ENCODE measurements around the gene NPAS3.

NPAS3 gene

DNA sequence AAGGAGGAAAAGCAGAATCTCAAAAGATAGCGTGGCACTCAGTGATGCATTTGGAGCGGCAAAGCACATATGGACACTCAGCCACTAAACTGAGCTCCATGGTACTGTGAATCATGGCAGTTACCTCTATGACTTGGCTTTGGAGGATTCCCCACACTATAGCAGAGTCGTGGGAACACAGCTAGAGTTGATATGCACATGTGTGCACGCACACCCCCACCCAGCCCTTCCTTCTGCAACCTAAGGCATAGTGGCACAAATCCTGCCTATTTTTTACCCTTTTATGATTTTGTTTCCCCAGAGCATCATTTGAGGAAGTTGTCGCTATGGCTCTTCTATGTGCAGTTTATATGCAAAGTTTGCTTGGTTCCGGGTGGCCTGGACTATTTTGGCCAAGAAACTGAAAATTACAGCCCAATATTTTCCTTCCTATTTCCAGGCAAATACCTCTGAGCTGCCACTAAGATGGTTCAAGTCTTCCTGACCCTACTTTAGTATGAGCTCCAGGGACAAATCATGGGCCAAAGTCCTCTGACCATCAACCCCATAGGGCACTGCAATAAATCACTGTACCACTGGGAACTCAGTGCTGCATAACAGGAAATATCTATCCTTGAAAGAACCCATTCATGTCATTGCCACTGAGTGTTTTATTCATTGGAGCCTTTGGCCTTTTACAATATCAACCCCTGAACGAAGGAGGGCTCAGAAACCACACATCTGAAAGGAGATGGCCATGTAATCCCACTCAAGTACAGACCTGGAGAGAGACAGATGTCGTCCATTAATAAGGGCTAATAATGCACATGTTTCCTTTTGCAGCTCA, 834.7 kb downstream of the NPAS3 start:
- H3K27ac ChIP-seq: no peak overlapping the region
- TF ChIP-seq, protein P1, sequence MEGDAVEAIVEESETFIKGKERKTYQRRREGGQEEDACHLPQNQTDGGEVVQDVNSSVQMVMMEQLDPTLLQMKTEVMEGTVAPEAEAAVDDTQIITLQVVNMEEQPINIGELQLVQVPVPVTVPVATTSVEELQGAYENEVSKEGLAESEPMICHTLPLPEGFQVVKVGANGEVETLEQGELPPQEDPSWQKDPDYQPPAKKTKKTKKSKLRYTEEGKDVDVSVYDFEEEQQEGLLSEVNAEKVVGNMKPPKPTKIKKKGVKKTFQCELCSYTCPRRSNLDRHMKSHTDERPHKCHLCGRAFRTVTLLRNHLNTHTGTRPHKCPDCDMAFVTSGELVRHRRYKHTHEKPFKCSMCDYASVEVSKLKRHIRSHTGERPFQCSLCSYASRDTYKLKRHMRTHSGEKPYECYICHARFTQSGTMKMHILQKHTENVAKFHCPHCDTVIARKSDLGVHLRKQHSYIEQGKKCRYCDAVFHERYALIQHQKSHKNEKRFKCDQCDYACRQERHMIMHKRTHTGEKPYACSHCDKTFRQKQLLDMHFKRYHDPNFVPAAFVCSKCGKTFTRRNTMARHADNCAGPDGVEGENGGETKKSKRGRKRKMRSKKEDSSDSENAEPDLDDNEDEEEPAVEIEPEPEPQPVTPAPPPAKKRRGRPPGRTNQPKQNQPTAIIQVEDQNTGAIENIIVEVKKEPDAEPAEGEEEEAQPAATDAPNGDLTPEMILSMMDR (conservative IDR thresholded peaks at IDR 0.05): no peak

DNA sequence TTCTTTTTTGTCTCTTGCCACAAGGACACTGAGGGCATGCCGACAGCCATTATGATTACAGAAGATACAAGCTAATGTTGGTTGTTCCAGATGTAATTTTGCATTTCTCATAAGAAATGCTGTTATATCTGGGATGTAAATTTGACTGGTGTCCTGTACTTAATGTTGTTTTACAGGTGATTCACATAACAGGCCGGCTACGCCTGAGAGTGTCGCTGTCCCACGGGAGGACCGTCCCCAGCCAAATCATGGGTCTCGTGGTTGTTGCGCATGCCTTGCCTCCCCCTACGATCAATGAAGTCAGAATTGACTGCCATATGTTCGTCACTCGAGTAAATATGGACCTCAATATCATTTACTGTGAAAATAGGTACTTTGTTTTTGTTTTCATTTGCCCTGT, 835.5 kb downstream of the NPAS3 start:
- TF ChIP-seq, protein P1 (conservative IDR thresholded peaks at IDR 0.05): no peak
- no peak overlapping the region for H3K27ac ChIP-seq

DNA sequence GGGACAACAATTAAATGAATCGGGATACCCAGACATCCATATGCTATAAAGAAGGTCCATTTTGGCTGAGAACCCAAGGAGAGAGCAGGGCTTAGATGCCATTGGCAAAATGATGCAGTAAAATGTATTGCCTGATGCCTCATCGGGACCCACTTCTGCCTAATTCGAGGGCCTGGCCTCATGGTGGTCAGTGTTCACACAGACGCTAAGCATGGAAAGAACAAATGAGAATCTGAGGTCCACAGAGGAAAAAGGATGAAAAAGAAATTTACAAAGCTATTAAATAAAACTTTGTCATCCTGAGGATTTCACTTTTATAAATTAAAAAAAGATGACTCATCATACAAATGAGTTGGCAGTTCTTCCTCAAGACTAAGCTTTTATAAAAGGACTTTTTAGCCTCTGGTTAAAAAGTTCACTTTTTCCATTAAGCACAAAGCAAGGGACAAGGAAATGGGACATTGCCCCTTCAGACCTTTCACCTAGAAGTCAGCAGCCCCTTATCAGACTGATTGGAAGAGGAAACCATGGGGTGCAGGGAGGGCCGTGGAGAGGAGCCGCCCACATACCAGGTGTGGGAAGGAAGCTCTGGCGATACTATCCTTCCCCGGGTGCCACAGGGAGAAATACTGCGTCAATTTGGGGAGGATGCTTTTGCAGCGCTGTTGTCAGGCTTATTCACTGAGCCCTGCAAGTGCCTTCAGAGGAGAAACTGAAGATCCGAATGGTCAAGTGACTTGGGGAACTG, 836.2 kb downstream of the NPAS3 start:
- TF ChIP-seq, protein P1 (conservative IDR thresholded peaks at IDR 0.05): no peak
- no peak overlapping the region for H3K27ac ChIP-seq

- TF ChIP-seq, protein P1 (conservative IDR thresholded peaks at IDR 0.05): no peak
- no peak overlapping the region for H3K27ac ChIP-seq
Observed at GRCh38 chr14:33776871-33777270, 838.2 kb downstream of the NPAS3 start.

DNA sequence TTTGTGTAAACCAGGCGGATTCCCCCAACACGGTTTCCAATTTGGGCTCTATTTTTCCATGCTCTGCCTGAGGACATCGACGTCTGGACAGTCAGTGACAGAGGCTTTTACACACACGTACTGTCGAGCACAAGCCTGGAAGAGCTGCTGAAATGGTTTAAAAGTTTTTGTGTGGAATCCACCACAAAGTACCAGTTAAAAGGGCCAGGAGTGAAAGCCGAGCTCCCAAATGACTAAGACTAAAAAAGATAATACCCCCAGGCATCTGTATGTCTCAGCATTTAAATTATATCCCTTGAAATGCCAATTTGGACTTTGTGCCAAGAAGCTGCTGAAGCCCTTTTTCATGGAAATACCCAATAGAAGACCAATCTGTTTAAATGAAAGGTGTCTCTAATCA, 839.0 kb downstream of the NPAS3 start:
- TF ChIP-seq, protein P1 (conservative IDR thresholded peaks at IDR 0.05): no peak
- no peak overlapping the region for H3K27ac ChIP-seq

- no peak overlapping the region for H3K27ac ChIP-seq
- TF ChIP-seq, protein P1 (conservative IDR thresholded peaks at IDR 0.05): no peak
Observed at GRCh38 chr14:33780035-33780434, 841.4 kb downstream of the NPAS3 start.

DNA sequence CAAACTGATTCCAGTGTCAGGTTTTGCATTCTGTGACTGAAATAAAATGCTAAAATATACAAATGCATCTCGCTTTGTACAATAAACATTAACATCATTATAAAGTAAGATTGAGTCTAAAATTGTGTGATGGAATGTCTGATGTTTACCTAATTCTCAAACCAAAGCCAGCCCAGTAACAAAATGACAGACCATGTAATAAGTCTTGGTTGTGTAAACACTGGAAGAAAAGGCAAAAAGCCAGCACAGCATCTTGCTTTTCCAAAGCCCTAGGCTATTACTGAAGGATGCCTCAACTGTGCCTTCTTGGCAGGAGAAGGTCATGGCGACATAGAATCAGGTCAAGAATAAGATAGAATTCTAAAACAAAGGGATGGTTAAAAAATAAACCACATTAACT, 842.6 kb downstream of the NPAS3 start:
- TF ChIP-seq, protein P1 (conservative IDR thresholded peaks at IDR 0.05): no peak
- no peak overlapping the region for H3K27ac ChIP-seq

Data from VCaP (cell line).